ENCODE data around the gene HMGCS1. TPM values are rescaled to one million over a fixed set of nuclear protein-coding genes. Genes with fewer than 3 reads are reported as not detected.

HMGCS1 gene
- total and polyA plus RNA-seq, 2 of the 13 experiments (the other 11 are each of a cell fraction or from before 2014, with no cell fraction given), result 56.8 to 318 TPM

DNA sequence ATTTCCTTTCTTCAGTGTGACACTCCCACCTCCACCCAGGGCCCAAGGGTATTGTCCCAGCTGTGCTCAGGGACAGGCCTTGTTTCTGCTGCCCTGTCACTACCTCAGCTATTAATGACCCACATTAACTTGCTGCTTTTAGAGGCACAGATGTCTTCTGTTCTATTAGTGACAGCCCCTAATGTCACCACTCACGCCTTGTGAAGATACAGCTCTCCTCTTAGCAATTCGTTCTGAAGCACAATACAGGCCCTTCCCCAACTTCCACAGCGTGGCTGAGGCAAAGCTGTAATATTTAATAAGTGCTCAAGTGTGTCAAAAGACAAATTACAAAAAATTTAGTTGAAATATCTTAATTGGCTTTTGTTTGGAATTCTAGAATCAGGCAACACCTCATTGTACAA is 44.7 kb upstream of the HMGCS1 start (continued):
- TF ChIP-seq YEATS2 (CRISPR knock-in tag; IDR thresholded peaks at IDR 0.05; ENCODE audit: borderline replicate concordance), result no peak
- no peak for TF ChIP-seq ARNTL (CRISPR knock-in tag; IDR thresholded peaks at IDR 0.05)

DNA sequence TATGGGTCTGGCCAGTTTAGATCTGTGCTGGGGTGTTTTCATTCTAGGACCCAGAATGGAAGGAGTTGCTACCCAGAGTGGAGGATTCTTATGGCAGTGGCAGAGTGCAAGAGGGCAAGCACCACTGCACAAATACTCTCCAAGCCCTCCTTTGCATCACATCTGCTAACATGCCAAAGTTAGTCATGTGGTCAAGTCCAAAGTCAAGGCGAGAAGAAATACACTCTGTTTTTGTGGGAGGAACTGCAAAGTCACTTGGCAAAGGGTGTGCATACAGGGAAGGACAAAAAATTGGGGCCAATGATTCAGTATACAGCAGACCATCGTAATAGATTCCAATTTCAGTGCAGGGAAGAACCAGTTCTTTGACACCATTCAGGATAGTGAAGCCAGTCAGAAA is 43.9 kb upstream of the HMGCS1 start:
- DNase-seq (ENCODE audit: low spot score) (peak; percentile 22), FAIRE-seq (no peak), ATAC-seq (peak; percentile 68)
- Histone ChIP-seq H3K27ac (ENCODE audit: extremely low read length, insufficient read depth, low read length) (no peak overlapping the region), H3K9ac (ENCODE audit: insufficient read depth, low read depth, low read length) (no peak overlapping the region), H2AFZ (ENCODE audit: low read length) (no peak overlapping the region), H3K4me3 (replicated peaks in 1 of 3; ENCODE audit: insufficient read depth in 1 of 3, low read depth in 2 of 3, low read length in 3 of 3) (no peak overlapping the region), H3K36me3 (replicated peaks in 1 of 2; ENCODE audit: control insufficient read depth in 1 of 2, insufficient read depth in 2 of 2, low read length in 2 of 2) (no peaks in the 10 kb centered on the region), H4K20me1 (ENCODE audit: insufficient read depth, low read length) (no peaks in the 10 kb centered on the region), H3K4me2 (ENCODE audit: low read depth, low read length) (no peak overlapping the region), H3K27me3 (ENCODE audit: control insufficient read depth in 1 of 2, insufficient read depth in 2 of 2, low read length in 2 of 2) (0 out of 5 replicates have a peak, but pooled peaks cover 0 to 3% of the 10 kb centered on the region in 2 experiments), H3K79me2 (ENCODE audit: insufficient read depth, low read length) (no peaks in the 10 kb centered on the region), H3K4me1 (ENCODE audit: insufficient read depth, low read length) (peaks cover 14% of the 10 kb centered on the region), H3K9me3 (ENCODE audit: low read length) (peaks cover 8% of the 10 kb centered on the region; the same call in 1 of the 2 replicates)
- no TSS peak for BruUV-seq (replicated peaks)
- in situ Hi-C loops (cut with HindIII; ENCODE audit: extremely low pct_ligation_motif_present, low pct_unique_long_range_greater_than_20kb) (no loop called here), intact Hi-C loops (cut with micrococcal nuclease; ENCODE audit: unreplicated experiment) (no loop called here)
- ChIA-PET CTCF (ENCODE audit: low intra/inter-chr PET ratio, low total read pairs) (no interaction called here), POLR2A (no interaction called here)
- 0% methylated on average over 2 of the region's 2 CpGs for WGBS (ENCODE audit: low lambda C conversion rate)
- no peak for TF ChIP-seq CC2D1A (CRISPR knock-in tag; IDR thresholded peaks at IDR 0.05)
- peak; percentile 48; the same call in 1 of the 2 replicates for TF ChIP-seq FOSL2 (CRISPR knock-in tag; IDR thresholded peaks at IDR 0.05)
- TF ChIP-seq RARA (CRISPR knock-in tag; IDR thresholded peaks at IDR 0.05), result peak; percentile 60

DNA sequence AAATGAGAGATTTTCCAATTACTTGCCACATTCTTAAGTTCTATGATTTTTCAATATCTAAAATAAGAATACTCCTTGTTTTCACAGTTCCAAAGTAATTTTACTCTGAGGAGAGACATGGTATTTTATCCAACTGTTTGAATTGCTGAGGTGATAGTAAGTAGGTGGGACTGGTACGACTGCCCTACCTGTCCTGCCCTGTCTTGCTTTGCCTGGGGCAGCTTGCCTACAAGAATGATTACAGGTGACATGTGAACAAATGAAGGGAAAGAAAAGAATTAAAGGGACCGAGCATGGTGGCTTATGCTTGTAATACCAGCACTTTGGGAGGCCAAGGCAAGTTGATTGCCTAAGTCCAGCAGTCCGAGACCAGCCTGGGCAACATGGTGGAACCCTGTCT is 41.6 kb upstream of the HMGCS1 start:
- Histone ChIP-seq H3K4me3 (replicated peaks in 1 of 3; ENCODE audit: insufficient read depth in 1 of 3, low read depth in 2 of 3, low read length in 3 of 3) (no peak overlapping the region), H3K27me3 (ENCODE audit: control insufficient read depth in 1 of 2, insufficient read depth in 2 of 2, low read length in 2 of 2) (0 out of 5 replicates have a peak, but pooled peaks cover 0 to 9% of the 10 kb centered on the region in 2 experiments), H3K27ac (ENCODE audit: extremely low read length, insufficient read depth, low read length) (no peak overlapping the region), H3K4me2 (ENCODE audit: low read depth, low read length) (no peak overlapping the region), H3K4me1 (ENCODE audit: insufficient read depth, low read length) (peaks cover 14% of the 10 kb centered on the region), H3K79me2 (ENCODE audit: insufficient read depth, low read length) (no peaks in the 10 kb centered on the region), H4K20me1 (ENCODE audit: insufficient read depth, low read length) (no peaks in the 10 kb centered on the region), H2AFZ (ENCODE audit: low read length) (no peak overlapping the region), H3K9me3 (ENCODE audit: low read length) (peaks cover 6% of the 10 kb centered on the region; the same call in 1 of the 2 replicates), H3K9ac (ENCODE audit: insufficient read depth, low read depth, low read length) (no peak overlapping the region), H3K36me3 (replicated peaks in 1 of 2; ENCODE audit: control insufficient read depth in 1 of 2, insufficient read depth in 2 of 2, low read length in 2 of 2) (no peaks in the 10 kb centered on the region)
- DNase-seq (ENCODE audit: low spot score), result no peak
- WGBS (ENCODE audit: low lambda C conversion rate), result 58% methylated on average over 3 of the region's 3 CpGs
- in situ Hi-C loops (cut with HindIII; ENCODE audit: extremely low pct_ligation_motif_present, low pct_unique_long_range_greater_than_20kb) (no loop called here), intact Hi-C loops (cut with micrococcal nuclease; ENCODE audit: unreplicated experiment) (no loop called here)
- no TSS peak for BruUV-seq (replicated peaks)
- POLR2A ChIA-PET, result no interaction called here
- CTCF ChIA-PET (ENCODE audit: low intra/inter-chr PET ratio, low total read pairs), result no interaction called here
- FAIRE-seq, result no peak
- no peak for ATAC-seq
- TF ChIP-seq RBM22 (optimal IDR thresholded peaks at IDR 0.05; ENCODE audit: low read length) (no peak), TGIF2 (CRISPR knock-in tag; IDR thresholded peaks at IDR 0.05) (no peak), ZFP41 (CRISPR knock-in tag; IDR thresholded peaks at IDR 0.05; ENCODE audit: borderline replicate concordance) (no peak), HES4 (CRISPR knock-in tag; IDR thresholded peaks at IDR 0.05; ENCODE audit: borderline replicate concordance) (no peak)
- TF ChIP-seq, protein P1, sequence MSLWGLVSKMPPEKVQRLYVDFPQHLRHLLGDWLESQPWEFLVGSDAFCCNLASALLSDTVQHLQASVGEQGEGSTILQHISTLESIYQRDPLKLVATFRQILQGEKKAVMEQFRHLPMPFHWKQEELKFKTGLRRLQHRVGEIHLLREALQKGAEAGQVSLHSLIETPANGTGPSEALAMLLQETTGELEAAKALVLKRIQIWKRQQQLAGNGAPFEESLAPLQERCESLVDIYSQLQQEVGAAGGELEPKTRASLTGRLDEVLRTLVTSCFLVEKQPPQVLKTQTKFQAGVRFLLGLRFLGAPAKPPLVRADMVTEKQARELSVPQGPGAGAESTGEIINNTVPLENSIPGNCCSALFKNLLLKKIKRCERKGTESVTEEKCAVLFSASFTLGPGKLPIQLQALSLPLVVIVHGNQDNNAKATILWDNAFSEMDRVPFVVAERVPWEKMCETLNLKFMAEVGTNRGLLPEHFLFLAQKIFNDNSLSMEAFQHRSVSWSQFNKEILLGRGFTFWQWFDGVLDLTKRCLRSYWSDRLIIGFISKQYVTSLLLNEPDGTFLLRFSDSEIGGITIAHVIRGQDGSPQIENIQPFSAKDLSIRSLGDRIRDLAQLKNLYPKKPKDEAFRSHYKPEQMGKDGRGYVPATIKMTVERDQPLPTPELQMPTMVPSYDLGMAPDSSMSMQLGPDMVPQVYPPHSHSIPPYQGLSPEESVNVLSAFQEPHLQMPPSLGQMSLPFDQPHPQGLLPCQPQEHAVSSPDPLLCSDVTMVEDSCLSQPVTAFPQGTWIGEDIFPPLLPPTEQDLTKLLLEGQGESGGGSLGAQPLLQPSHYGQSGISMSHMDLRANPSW (CRISPR knock-in tag; IDR thresholded peaks at IDR 0.05; ENCODE audit: borderline replicate concordance), result no peak
- TF ChIP-seq, protein P2, sequence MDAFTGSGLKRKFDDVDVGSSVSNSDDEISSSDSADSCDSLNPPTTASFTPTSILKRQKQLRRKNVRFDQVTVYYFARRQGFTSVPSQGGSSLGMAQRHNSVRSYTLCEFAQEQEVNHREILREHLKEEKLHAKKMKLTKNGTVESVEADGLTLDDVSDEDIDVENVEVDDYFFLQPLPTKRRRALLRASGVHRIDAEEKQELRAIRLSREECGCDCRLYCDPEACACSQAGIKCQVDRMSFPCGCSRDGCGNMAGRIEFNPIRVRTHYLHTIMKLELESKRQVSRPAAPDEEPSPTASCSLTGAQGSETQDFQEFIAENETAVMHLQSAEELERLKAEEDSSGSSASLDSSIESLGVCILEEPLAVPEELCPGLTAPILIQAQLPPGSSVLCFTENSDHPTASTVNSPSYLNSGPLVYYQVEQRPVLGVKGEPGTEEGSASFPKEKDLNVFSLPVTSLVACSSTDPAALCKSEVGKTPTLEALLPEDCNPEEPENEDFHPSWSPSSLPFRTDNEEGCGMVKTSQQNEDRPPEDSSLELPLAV (CRISPR knock-in tag; conservative IDR thresholded peaks at IDR 0.05; ENCODE audit: low read depth), result no peak
- TF ChIP-seq, protein P3, sequence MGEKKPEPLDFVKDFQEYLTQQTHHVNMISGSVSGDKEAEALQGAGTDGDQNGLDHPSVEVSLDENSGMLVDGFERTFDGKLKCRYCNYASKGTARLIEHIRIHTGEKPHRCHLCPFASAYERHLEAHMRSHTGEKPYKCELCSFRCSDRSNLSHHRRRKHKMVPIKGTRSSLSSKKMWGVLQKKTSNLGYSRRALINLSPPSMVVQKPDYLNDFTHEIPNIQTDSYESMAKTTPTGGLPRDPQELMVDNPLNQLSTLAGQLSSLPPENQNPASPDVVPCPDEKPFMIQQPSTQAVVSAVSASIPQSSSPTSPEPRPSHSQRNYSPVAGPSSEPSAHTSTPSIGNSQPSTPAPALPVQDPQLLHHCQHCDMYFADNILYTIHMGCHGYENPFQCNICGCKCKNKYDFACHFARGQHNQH (CRISPR knock-in tag; IDR thresholded peaks at IDR 0.05), result no peak
